ENCODE measurements around the gene SCD5.

- TF ChIP-seq EGR1 (IDR thresholded peaks at IDR 0.05; ENCODE audit: borderline replicate concordance, low read depth, low read length): no peak
- no peak for TF ChIP-seq ZNF274 (IDR thresholded peaks at IDR 0.05; ENCODE audit: borderline replicate concordance, extremely low read depth, low read length)
- no peak for TF ChIP-seq RXRA (IDR thresholded peaks at IDR 0.05; ENCODE audit: insufficient read depth, low read depth, low read length)
- no peak for TF ChIP-seq TCF12 (IDR thresholded peaks at IDR 0.05; ENCODE audit: low read depth, low read length)
Observed at GRCh38 chr4:82814034-82814433, 15.4 kb upstream of the SCD5 start.
